ENCODE data around the gene SMIM35.
A peak's percentile ranks its signal among the peaks of the same experiment; 100 is the strongest.

The SMIM35 gene

GRCh38 chr11:118001494-118001971 is 85.2 kb downstream of the SMIM35 start:
- DNase-seq, result peak in 1 of 2 donors; percentile 47
- H3K4me1 Mint-ChIP-seq, result peaks cover 100% of the 10 kb centered on the region
- ATAC-seq, result peak; percentile 49
- H3K27ac Mint-ChIP-seq, result peak overlapping the region; percentile 86 to 95
- H3K27me3 Mint-ChIP-seq, result no peaks in the 10 kb centered on the region
- H3K4me3 Mint-ChIP-seq, result peak overlapping the region; percentile 76 to 79
- H3K9me3 Mint-ChIP-seq, result peaks cover 11 to 20% of the 10 kb centered on the region in 2 donors

- H3K27me3 Mint-ChIP-seq, result no peaks in the 10 kb centered on the region
- H3K27ac Mint-ChIP-seq, result peak overlapping the region in 1 of 2 donors; percentile 9
- peaks cover 100% of the 10 kb centered on the region for H3K4me1 Mint-ChIP-seq
- no peak overlapping the region for H3K4me3 Mint-ChIP-seq
- DNase-seq, result peak in 1 of 2 donors; percentile 10
- H3K9me3 Mint-ChIP-seq, result peaks cover 11 to 20% of the 10 kb centered on the region in 2 donors
- ATAC-seq, result no peak
Measured at GRCh38 chr11:118000850-118001228, 85.9 kb downstream of the SMIM35 start.

GRCh38 chr11:118000067-118000849 is 86.5 kb downstream of the SMIM35 start:
- Mint-ChIP-seq H3K27ac (peak overlapping the region in 1 of 2 donors; percentile 86), H3K27me3 (no peaks in the 10 kb centered on the region), H3K4me3 (peak overlapping the region in 1 of 2 donors; percentile 5), H3K9me3 (peaks cover 11 to 20% of the 10 kb centered on the region in 2 donors), H3K4me1 (peaks cover 100% of the 10 kb centered on the region)
- DNase-seq (peak in 1 of 2 donors; percentile 9), ATAC-seq (no peak)

GRCh38 chr11:117999354-117999993 is 87.3 kb downstream of the SMIM35 start:
- H3K9me3 Mint-ChIP-seq, result peaks cover 11 to 20% of the 10 kb centered on the region in 2 donors

GRCh38 chr11:117998664-117999353 is 88.0 kb downstream of the SMIM35 start:
- peaks cover 10 to 13% of the 10 kb centered on the region in 2 donors for H3K9me3 Mint-ChIP-seq
- H3K27me3 Mint-ChIP-seq, result no peaks in the 10 kb centered on the region
- peak overlapping the region; percentile 19 to 84 for H3K27ac Mint-ChIP-seq
- H3K4me1 Mint-ChIP-seq, result peaks cover 95% of the 10 kb centered on the region
- DNase-seq (peak in 1 of 2 donors; percentile 10), ATAC-seq (no peak)
- H3K4me3 Mint-ChIP-seq, result no peak overlapping the region

More at GRCh38 chr11:117999354-117999993, 87.3 kb downstream of the SMIM35 start:
- DNase-seq (peak in 1 of 2 donors; percentile 7), ATAC-seq (no peak)
- Mint-ChIP-seq H3K4me1 (peaks cover 95% of the 10 kb centered on the region), H3K27me3 (no peaks in the 10 kb centered on the region), H3K27ac (peak overlapping the region in 1 of 2 donors; percentile 86), H3K4me3 (peak overlapping the region in 1 of 2 donors; percentile 5)

- H3K27ac Mint-ChIP-seq, result peak overlapping the region; percentile 57 to 84
- H3K27me3 Mint-ChIP-seq, result no peaks in the 10 kb centered on the region
- DNase-seq (peak in 1 of 2 donors; percentile 52), ATAC-seq (peak; percentile 45)
- peaks cover 95% of the 10 kb centered on the region for H3K4me1 Mint-ChIP-seq
- peaks cover 6 to 8% of the 10 kb centered on the region in 2 donors for H3K9me3 Mint-ChIP-seq
- H3K4me3 Mint-ChIP-seq, result peak overlapping the region in 1 of 2 donors; percentile 6
Measured at GRCh38 chr11:117997823-117998579, 88.8 kb downstream of the SMIM35 start.

- H3K27ac Mint-ChIP-seq, result peak overlapping the region in 1 of 2 donors; percentile 57
Measured at GRCh38 chr11:117997406-117997805, 89.4 kb downstream of the SMIM35 start.

GRCh38 chr11:117996058-117996457 is 90.7 kb downstream of the SMIM35 start:
- Mint-ChIP-seq H3K9me3 (peaks cover 6 to 8% of the 10 kb centered on the region in 2 donors), H3K4me1 (peaks cover 95% of the 10 kb centered on the region), H3K27ac (peak overlapping the region in 1 of 2 donors; percentile 49), H3K4me3 (no peak overlapping the region), H3K27me3 (no peaks in the 10 kb centered on the region)
- DNase-seq, result no peak
- no peak for ATAC-seq

More at GRCh38 chr11:117997406-117997805, 89.4 kb downstream of the SMIM35 start:
- Mint-ChIP-seq H3K9me3 (peaks cover 6 to 8% of the 10 kb centered on the region in 2 donors), H3K4me1 (peaks cover 95% of the 10 kb centered on the region), H3K27me3 (no peaks in the 10 kb centered on the region), H3K4me3 (peak overlapping the region in 1 of 2 donors; percentile 6)
- DNase-seq, result no peak
- no peak for ATAC-seq

- H3K4me3 Mint-ChIP-seq, result no peak overlapping the region
- H3K4me1 Mint-ChIP-seq, result peaks cover 93% of the 10 kb centered on the region
- DNase-seq (no peak), ATAC-seq (no peak)
- H3K9me3 Mint-ChIP-seq, result peaks cover 6 to 8% of the 10 kb centered on the region in 2 donors
- no peak overlapping the region for H3K27ac Mint-ChIP-seq
- H3K27me3 Mint-ChIP-seq, result no peaks in the 10 kb centered on the region
Measured at GRCh38 chr11:117995472-117995871, 91.3 kb downstream of the SMIM35 start.

GRCh38 chr11:117993988-117994745 is 92.6 kb downstream of the SMIM35 start:
- H3K9me3 Mint-ChIP-seq, result peaks cover 6 to 8% of the 10 kb centered on the region in 2 donors
- DNase-seq (no peak), ATAC-seq (no peak)
- no peaks in the 10 kb centered on the region for H3K27me3 Mint-ChIP-seq
- H3K27ac Mint-ChIP-seq, result no peak overlapping the region
- H3K4me3 Mint-ChIP-seq, result no peak overlapping the region
- H3K4me1 Mint-ChIP-seq, result peaks cover 89% of the 10 kb centered on the region

- no peak for ATAC-seq
- no peak for DNase-seq
- H3K4me3 Mint-ChIP-seq, result peak overlapping the region in 1 of 2 donors; percentile 9
- H3K9me3 Mint-ChIP-seq, result peaks cover 3 to 5% of the 10 kb centered on the region in 2 donors
- H3K4me1 Mint-ChIP-seq, result peaks cover 89% of the 10 kb centered on the region
- H3K27me3 Mint-ChIP-seq, result no peaks in the 10 kb centered on the region
- no peak overlapping the region for H3K27ac Mint-ChIP-seq
Measured at GRCh38 chr11:117992620-117993019, 94.1 kb downstream of the SMIM35 start.

- no peak for DNase-seq
- peaks cover 0 to under 1% of the 10 kb centered on the region in 2 donors for H3K9me3 Mint-ChIP-seq
- peak overlapping the region in 1 of 2 donors; percentile 9 for H3K4me3 Mint-ChIP-seq
- no peaks in the 10 kb centered on the region for H3K27me3 Mint-ChIP-seq
- no peak overlapping the region for H3K27ac Mint-ChIP-seq
- no peak for ATAC-seq
- peaks cover 89% of the 10 kb centered on the region for H3K4me1 Mint-ChIP-seq
Measured at GRCh38 chr11:117992136-117992535, 94.6 kb downstream of the SMIM35 start.

- Mint-ChIP-seq H3K27ac (peak overlapping the region in 1 of 2 donors; percentile 17), H3K9me3 (no peaks in the 10 kb centered on the region), H3K4me1 (peaks cover 84% of the 10 kb centered on the region), H3K27me3 (no peaks in the 10 kb centered on the region), H3K4me3 (peak overlapping the region; percentile 46 to 67)
- ATAC-seq (no peak), DNase-seq (no peak)
Measured at GRCh38 chr11:117989351-117990102, 97.2 kb downstream of the SMIM35 start.

Data from stimulated activated naive CD8-positive, alpha-beta T cell treated with anti-CD3 and anti-CD28 coated beads, Interleukin-15, amount 100 ng/mL, for 72 hours (primary cell).